ENCODE results near the gene MRPS2.
"Not testable (repeated sequence)": the region's sequence is repeated elsewhere in the genome, so short reads cannot be mapped to it uniquely, and the experiment has no call there.

Gene MRPS2

DNA sequence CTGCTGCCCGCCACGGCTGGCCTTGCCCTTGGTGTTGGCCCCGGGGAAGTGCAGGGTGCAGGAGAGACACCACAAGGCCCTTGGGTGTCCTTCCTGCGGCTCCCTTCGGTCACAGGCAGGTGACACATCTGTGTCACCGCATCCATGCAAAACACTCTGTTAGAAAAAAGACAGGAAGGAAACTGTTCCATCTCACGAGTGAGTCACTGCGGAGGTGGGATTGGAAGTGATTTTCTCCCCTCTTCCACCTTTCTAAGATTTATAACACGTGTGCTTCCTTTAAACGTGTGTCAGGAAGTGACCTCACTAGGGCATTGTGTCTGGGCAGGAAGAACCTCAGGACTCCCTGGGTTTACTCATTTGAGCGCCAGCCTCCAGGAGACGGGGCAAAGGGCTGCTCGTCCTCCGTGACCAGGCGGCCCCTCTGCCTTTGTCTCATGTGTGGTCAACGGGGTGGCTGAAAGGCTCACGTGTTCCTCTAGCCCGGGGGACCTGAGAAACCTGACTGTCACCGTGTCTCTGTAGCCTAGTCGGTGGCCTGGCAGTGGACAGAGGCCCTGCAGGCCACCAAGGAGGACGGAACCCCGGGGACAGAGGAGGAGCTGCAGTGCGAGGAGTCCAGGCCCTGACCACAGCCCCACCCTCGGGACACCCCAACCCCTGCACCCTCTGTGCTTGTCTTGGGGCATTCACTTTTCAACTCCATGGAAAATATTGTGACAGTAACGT is 15.8 kb downstream of the MRPS2 start:
- DNase-seq: no peak

DNA sequence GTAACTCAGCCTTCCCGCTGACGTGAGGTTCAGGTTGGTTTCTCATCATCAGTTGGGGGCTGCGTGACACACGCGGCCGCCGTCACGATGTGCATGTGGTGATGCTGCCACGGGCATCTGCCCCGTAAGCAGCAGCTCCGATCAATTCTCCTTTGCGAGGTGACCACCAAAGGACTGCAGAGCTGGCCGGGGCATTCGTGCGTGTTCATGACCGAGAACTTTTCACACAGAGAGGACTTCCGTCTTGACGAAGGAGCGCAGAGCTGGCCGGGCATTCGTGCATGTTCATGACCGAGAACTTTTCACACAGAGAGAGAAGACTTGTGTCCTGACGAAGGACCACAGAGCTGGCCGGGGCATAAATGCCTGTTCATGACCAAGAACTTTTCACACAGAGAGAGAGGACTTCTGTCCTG is 16.9 kb downstream of the MRPS2 start:
- no peak for DNase-seq

DNA sequence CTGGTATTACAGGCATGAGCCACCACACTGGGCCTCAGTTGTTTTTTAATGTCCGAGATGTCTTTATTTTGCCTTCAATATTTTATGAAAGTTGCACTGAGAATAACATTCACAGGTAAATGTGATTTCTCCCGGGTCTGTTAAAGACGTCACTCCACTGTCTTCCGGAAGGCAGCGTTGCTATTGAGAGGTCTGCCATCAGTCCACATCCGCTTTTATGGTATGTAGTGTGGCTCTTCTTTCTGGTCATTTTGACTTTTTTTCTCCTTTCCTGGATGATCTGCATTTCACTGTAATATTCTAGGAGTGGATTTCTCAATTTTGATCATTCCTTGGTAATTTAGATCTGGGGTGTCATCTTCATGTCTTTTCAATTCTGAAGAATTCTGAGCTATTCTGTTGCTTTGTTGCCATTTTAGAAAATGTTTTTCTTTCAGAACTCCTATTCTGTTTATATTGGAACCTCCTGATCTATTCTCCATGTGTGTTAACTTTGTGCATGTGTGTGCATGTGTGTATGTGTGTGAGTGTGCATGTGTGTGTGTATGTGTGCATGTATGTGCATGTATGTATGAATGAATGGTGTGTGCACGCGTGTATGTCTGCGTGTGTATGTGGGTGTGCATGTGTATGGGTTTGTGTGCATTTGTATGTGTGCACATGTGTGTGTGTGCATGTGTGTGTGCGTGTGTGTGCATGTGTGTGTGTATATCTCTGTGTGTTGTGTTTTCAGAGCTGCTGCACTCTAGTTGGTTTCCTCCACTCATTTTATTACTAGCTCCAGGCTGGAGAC is 18.9 kb downstream of the MRPS2 start:
- no peak for DNase-seq

DNA sequence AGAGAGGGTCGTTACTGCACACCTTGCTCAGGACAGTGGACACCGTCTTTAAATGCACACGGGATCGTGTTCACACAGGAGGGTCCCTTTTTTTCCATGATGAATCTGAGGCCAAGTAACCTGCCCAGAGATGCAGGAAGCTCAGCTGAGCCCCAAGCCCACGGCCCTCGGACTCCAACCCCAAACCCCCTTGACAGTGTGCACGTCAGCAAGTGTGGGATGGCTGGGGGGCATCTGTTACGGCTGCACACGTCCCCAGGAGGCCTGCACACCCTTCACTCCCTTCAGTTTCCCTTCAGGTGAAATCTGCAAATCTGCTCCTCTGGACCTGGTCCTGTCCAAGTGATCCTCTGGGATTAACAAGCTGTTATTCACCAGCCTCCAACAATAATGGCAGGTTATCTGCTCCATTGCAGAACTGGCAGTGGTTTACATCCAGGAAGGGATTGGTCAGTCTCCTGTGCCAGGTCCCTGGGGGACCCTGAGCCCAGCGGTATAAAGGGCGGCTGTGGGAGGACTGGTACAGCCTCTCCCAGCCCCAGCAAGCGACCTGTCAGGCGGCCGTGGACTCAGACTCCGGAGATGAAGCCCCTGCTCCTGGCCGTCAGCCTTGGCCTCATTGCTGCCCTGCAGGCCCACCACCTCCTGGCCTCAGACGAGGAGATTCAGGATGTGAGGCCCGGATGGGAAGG is 20.6 kb downstream of the MRPS2 start, which contains the start of gene LCN1:
Gene LCN1 (plus strand): TSS at position 525 of the 692 bp plus-strand sequence. CDS start 58 bp downstream, at position 583.
- no peak for DNase-seq

DNA sequence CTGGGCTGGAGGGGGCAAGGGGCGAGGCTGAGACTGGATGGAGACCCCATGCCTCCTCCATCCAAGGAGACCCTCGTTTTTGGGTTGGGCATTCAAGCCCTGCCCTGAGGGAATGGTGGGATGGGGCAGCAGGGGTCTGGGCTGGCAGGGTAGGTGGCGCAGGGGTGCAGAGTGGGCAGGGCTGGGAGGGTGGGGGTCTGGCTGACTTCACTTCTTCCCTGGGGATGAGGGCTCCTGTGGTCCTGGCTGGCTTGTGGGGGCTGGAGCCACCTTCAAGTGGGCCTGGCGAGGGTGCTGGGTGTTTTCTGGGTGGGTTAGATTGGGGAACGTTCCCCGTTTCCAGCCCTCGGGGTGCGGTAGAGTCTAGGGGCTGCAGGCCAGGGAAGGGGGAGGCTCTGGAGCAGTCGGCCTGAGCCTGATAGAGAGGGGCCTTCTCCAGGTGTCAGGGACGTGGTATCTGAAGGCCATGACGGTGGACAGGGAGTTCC is 21.2 kb downstream of the MRPS2 start:
- no peak for DNase-seq

DNA sequence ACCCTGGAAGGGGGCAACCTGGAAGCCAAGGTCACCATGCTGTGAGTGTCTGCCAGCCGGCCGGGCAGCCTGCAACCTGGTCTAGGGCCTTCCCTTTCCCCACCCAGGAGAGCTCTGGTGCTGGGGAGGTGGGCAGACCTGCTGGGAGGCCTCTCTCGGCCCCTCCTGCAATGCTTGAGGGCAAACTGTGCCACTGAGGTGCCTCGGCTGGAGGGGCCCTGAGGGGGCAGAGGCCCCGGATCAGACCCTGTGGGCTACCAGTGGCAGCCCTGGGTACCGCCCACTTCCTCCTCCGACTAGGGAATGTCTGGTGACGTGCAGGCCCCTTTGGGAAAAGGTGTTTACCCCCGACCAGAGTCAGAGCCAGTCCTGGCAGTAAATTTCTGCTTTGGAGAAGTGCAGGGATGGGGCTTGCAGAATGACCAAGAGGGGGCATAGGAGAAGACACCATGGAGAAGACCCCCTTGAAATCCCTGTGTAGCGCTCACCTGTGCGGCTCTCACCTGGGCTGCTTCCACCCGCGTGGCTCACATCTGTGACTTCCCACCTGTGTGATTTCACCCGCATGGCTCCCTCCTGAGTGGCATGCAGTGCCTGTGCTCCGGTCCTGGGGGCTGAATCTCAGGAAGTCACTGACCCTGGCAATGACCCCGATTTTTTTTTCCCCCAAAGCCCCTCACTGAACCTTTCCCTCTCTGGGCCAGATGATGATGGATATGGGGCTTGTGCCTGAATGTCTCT is 21.8 kb downstream of the MRPS2 start:
- DNase-seq: no peak

DNA sequence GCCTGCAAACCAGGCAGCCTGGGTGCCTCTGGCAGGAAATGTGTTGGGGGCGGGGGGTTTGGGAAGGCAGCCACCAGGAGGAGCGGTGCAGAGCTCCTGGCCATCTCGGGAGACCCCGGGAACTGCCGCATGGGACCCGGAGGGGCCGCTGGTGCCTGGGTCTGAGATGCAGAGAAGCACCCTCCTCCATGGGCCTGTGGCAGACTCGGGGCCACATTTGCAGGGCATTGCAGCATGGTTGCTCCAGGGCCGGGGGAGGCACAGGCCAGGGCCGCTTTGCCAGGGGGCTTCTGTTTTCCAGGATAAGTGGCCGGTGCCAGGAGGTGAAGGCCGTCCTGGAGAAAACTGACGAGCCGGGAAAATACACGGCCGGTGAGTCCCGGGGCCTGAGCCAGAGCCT is 22.4 kb downstream of the MRPS2 start:
- DNase-seq: no peak

DNA sequence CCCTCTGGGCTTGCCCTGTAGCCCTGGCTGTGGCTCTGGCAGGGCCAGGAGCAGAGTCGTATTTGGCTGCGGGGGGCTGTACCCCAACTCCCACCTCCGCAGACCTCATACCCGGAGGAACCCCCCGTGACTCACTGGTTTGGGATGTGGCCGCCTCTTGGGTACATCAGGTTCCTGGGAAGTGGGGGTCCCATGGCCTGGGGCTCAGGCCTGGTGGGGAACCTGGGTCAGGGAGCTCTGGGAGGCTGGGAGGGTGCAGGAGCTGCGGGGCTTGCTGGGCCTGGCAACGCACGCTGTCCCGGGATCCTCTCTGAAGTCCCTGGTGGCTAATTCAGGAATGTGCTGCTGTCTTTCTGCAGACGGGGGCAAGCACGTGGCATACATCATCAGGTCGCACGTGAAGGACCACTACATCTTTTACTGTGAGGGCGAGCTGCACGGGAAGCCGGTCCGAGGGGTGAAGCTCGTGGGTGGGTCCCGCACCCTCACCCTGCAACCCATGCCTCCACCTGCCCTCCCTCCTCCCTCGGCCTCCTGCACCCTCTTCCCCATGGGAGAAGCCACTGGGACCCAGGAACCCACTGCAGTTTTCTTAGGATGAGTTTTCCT is 23.1 kb downstream of the MRPS2 start:
- DNase-seq: no peak

DNA sequence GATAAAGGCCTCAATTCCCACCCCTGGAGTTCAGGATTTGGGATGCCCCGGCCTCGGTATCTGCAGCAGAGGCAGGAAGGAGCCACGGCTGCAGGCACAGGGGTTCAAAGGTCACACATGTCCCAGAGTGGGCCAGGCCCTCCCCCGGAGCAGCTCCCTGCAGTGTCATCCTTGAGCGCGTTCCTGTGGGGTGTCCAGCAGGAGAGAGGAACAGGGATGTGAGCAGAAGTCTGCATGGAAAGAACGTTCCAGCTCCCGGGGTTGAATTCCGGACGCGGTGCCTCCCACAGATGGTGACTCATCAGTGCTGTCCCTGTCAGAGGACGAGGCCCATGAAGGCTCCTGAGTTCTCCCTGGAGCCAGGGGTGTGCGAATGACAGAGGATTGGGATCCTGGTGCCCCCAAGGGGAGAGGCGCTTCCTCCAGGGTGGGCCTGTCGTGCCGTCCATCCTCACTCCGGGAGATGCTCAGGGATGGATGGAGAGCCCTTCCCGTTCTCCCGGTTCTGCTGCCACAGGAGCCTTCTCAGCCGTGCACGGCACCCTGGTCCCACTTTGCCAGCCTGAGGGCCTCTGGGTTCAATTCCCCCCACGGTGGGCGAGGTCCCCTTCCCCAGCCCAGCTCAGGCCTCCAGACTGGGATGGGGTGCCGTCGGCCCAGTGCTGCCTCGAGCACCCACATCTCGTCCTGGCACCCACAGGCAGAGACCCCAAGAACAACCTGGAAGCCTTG is 23.8 kb downstream of the MRPS2 start:
- DNase-seq: no peak

DNA sequence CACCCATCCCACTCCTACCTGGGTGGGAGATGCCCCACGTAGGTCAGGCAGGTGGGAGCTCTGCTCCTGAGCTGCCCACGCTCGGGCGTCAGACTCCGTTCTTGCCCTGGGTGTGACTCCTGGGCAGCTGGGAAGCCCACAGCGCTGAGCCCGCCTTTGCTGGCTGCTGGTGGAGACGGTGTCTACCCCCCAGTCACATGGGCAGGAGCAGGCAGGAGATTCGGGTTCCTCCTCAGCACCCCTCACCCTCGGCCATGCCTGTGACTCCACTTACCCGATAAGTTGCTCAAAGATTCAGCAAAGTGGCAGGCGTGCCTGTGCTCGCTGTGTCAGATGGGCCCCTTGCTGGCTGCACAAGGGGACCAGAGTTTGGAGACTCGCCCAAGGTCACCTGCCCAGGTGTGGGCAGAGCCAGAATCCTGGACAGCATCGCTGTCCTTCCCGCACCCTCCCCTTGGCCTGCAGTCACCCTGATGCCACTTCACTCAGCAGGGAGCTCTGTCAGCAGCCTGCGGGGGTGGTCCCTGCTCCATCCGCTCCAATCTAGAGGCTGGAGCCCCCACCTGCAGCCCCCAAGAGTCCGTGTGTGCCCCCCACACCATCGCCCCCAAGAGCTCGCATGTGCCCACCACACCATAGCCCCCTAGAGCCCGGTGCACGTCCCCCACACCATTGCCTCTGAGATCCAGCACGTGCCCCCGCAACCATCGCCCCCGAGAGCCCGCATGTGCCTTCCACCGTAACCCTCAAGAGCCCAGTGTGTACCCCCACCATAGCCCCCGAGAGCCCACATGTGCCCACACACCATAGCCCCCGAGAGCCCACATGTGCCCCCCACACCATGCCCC is 25.0 kb downstream of the MRPS2 start:
- DNase-seq: no peak

DNA sequence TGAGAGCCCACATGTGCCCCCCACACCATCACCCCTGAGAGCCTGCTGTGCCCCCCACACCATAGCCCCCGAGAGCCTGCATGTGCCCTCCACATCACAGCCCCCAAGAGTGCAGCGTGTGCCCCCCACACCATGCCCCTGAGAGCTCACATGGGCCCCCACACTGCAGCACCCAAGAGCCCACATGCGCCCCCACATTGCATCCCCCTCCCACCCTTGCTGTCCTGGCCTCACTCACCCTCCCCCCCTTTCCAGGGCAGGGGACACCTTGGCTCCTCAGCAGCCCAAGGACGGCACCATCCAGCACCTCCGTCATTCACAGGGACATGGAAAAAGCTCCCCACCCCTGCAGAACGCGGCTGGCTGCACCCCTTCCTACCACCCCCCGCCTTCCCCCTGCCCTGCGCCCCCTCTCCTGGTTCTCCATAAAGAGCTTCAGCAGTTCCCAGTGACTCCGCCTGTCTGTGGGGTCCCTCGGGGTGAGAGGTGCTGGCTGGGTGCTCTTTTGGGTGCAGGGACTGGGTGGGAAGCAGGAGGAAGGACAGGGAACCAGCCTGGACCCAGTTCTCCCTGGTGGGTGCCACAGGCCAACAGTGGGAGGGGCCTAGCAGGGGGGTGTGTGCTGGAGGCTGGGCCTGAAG is 25.7 kb downstream of the MRPS2 start:
- no peak for DNase-seq

DNA sequence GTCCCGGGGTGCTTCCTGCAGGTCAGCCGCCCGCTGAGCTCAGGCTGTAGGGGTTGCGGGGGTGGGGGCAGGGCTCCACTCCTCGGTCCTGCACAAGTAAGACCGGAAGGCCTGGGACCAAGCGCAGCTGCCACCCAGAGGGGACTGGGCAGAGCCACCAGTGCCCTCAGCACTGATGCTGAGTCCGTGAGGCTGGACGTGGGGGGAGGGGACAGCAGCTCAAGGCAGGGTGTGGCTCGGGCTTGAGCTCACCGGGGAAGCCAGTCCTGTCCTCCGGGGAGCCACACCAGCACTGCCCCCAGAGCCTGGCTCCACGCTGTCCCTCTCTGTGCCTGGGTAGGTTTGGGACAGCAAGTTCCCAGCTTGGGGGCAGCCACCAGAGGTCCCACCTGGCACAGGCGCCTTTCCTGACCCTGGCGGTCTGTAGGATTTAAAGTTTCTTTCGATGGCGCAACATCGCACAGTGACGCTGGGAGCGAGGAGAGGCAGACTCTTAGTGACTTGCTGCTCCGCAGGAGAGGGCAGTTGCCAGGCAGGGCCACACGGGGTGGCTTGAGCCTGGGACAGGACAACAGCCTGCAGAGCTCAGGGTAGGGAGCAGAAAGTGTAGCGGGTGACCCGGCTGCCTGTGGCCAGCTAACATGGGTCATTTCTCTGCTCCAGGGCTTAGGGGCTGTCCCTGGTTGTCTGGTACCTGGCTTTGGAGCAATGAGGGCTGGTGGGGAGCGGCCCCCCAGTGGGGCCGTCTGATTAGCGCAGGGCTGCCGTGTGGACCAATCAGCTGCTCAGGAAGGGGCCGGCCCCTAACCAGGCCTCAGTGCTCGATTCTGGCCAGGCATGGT is 26.5 kb downstream of the MRPS2 start:
- DNase-seq: no peak

DNA sequence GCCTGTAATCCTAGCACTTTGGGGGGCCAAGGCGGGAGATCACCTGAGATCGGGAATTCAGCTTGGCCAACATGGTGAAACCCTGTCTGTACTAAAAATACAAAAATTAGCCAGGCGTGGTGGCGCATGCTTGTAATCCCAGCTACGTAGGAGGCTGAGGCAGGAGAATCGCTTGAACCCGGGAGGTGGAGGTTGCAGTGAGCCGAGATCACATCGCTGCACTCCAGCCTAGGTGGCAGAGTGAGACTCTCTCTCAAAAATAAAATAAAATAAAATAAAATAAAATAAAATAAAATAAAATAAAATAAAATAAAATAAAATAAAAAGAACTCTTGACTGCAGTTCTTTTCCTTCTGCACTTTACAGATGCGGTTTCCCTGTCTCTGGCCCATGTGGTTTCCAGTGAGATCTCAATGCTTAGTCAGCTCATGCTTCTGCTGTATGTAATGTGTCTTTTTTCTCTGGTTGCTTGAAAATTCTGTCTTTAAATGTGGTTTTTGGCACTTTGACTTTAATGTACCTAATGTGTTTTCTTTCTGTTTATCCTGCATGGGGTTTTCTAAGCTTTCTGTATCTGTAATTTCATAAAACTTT is 28.5 kb downstream of the MRPS2 start:
- not testable (repeated sequence) for DNase-seq

DNA sequence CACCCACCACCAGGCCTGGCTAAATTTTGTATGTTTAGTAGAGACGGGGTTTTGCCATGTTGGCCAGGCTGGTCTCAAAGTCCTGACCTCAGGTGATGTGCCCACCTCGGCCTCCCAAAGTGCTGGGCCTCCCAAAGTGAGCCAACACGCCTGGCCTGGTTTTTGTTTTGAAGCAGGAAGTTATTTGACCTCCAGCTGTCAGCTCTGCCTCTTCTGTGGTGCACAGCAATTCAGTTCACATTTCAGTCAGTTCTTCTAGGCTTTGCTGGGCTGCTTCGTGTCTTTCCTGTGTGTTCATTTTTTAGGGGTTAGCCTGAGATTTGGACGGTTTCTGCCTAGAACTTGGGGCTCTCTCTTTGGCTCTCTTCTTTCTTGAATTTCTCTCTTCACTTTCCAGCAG is 29.7 kb downstream of the MRPS2 start:
- DNase-seq: no peak

DNA sequence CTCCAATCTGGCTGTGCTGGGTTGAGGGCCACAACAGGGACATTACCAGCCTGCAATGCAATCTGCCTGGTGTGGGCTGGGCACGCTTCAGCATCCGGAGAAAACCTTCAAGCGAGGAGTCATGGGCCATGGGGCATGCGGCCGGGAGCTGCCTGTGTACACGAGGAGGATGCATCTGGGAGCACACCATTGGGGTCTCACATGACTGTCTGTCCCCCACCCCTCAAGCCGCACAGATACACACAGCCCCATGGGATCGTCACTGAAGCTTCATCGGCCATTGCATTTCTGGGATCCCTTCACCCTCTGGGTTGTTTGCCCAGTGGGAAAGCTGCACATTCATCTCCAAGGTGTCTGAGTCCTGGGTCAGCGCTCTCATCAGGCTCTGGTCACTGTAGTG is 30.6 kb downstream of the MRPS2 start:
- DNase-seq: no peak

DNA sequence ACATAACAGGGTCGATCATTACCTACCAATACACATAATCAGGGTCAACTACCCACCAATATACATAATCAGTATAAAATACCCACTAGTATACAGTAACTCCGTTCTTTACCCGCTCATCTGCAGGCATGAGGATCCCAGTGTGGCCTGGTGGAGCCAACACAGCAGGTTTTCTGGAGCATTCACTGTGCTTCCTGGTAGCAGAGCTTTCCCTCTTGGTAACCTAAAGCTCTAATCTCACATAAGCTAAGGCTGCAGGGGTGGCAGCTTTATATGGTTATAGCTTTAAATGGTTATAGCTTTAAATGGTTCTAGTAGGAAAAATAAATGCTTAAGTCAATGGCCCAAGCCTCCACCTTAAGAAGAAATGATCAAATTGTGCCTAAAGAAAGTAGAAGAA is 32.6 kb downstream of the MRPS2 start:
- no peak for DNase-seq

DNA sequence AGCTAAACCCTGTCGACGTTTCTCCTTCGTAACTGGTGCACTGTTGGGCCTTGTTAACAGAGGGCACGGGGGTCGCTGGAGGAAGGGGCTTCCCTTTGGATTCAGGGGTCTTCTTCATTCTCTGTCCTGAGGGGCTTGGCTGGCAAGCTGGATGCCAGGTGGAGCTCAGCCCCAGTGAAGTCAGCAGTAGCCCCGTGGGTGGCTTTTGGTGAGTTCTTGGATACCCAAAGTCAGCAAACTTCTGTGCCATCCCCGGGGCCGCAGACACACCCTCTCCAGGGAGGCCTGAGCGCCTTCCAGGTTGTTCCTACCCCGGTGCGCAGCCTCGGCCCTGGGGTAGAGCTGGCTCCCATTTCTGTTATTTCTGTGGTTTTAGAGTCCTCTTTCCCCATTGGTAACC is 33.2 kb downstream of the MRPS2 start:
- no peak for DNase-seq

DNA sequence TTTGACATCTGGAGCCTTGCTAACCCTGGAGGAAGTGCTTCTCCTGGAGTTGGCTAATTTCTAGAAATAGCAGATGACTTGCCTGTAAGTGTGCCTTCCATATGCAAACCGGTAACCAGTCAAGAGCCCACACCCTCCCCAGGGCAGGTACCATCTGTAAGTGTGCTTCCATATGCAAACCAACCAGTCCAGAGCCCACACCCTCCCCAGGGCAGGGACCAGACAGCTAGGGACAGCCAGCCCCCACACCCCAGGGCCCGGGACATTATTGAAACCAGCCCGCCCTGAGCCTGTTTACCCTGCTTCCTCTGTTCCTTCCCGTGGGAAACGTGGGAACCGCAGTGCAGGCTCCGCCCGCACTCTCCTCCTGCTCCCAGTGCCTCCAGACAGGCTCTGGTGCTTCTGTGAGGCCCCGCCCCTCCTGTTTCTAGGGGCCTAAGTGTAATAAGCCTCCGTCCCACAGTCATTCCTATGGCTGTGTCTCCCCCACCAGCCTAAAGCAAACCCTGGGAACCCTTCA is 33.8 kb downstream of the MRPS2 start:
- not testable (repeated sequence) for DNase-seq

DNA sequence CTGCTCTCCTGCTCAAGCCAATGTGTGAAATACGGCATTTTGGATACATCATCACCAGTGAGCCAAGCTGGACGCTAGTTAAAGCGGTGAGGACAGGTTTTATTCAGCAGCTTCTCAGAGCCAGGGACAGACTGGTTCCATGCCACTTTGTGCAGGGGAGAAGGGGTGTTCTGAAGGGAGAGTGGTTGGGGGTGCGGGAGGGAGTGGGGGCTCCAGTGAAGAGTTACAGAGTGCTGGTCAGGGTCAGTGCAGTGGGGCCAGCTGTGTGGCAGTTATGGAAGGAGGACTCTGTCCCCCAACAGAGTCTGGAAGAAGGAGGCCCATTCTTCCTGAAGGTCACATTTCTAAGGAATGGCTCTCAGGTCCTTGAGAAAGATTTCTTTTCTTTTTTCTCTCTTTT is 34.3 kb downstream of the MRPS2 start:
- DNase-seq: not testable (repeated sequence)

Measured in DMS153 (cell line).